Panc1 (cell line): Measurements from ENCODE around the gene CRADD.

Experiments used
- POLR2AphosphoS5 ChIP-seq: IDR thresholded peaks from 2 replicates; pipeline ENCODE4 v1.6.1; 2012; ENCODE audit warnings: mild to moderate bottlenecking, low read depth, low read length, moderate library complexity
- TF ChIP-seq, protein P1 (sequence below), 2 experiments: IDR thresholded peaks; 2 replicates each; pipeline ENCODE4 v1.6.1; 2011 to 2012; ENCODE audit warnings: low read depth in 2 of 2, control low read depth in 1 of 2, low read length in 1 of 2, mild to moderate bottlenecking in 1 of 2, moderate library complexity in 1 of 2; ENCODE audit not compliant: insufficient read depth in 1 of 2
- TF ChIP-seq, protein P2 (sequence below): fragments of 450-650 bp; IDR thresholded peaks from 2 replicates; pipeline ENCODE4 v1.5.1; 2017; ENCODE audit warnings: mild to moderate bottlenecking

DNA sequence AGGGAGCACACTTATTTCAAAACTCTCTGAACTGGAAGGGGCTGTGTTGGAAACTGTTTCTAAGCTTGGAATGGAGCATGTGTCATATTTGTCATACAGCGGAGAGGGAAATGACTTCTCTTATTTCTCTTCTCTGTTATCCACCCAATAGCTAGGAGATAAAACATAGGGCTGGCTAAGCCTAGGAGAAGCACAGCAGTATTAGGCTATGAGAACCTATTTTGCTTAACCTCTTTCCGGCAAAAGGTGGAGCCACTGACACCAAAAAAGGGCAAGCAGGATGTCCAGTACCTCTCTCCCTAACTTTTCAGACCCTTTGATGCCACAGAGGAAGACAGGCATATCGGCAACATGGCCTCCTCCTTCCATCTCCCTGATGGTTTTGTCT is 148.3 kb downstream of the CRADD start:
- TF ChIP-seq, protein P1, sequence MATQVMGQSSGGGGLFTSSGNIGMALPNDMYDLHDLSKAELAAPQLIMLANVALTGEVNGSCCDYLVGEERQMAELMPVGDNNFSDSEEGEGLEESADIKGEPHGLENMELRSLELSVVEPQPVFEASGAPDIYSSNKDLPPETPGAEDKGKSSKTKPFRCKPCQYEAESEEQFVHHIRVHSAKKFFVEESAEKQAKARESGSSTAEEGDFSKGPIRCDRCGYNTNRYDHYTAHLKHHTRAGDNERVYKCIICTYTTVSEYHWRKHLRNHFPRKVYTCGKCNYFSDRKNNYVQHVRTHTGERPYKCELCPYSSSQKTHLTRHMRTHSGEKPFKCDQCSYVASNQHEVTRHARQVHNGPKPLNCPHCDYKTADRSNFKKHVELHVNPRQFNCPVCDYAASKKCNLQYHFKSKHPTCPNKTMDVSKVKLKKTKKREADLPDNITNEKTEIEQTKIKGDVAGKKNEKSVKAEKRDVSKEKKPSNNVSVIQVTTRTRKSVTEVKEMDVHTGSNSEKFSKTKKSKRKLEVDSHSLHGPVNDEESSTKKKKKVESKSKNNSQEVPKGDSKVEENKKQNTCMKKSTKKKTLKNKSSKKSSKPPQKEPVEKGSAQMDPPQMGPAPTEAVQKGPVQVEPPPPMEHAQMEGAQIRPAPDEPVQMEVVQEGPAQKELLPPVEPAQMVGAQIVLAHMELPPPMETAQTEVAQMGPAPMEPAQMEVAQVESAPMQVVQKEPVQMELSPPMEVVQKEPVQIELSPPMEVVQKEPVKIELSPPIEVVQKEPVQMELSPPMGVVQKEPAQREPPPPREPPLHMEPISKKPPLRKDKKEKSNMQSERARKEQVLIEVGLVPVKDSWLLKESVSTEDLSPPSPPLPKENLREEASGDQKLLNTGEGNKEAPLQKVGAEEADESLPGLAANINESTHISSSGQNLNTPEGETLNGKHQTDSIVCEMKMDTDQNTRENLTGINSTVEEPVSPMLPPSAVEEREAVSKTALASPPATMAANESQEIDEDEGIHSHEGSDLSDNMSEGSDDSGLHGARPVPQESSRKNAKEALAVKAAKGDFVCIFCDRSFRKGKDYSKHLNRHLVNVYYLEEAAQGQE (IDR thresholded peaks at IDR 0.05; ENCODE audit: insufficient read depth in 1 of 2, low read depth in 2 of 2, low read length in 1 of 2), result no peak
- TF ChIP-seq, protein P2, sequence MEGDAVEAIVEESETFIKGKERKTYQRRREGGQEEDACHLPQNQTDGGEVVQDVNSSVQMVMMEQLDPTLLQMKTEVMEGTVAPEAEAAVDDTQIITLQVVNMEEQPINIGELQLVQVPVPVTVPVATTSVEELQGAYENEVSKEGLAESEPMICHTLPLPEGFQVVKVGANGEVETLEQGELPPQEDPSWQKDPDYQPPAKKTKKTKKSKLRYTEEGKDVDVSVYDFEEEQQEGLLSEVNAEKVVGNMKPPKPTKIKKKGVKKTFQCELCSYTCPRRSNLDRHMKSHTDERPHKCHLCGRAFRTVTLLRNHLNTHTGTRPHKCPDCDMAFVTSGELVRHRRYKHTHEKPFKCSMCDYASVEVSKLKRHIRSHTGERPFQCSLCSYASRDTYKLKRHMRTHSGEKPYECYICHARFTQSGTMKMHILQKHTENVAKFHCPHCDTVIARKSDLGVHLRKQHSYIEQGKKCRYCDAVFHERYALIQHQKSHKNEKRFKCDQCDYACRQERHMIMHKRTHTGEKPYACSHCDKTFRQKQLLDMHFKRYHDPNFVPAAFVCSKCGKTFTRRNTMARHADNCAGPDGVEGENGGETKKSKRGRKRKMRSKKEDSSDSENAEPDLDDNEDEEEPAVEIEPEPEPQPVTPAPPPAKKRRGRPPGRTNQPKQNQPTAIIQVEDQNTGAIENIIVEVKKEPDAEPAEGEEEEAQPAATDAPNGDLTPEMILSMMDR, result 0 out of 2 replicates have a peak, but pooled peaks have one; percentile 7
- TF ChIP-seq POLR2AphosphoS5, result no peak
